ENCODE data around the gene HIVEP1. TPM values are rescaled to one million over a fixed set of nuclear protein-coding genes. Genes with fewer than 3 reads are reported as not detected.
A peak's percentile ranks its signal among the peaks of the same experiment; 100 is the strongest.

Gene HIVEP1
- total RNA-seq, 6 donors from 2014 or later, result 22.9 to 48.5 (median 30.4) TPM

GRCh38 chr6:12081771-12082170 lies 69.7 kb downstream of the HIVEP1 start:
- no peak for TF ChIP-seq POLR2AphosphoS5 (IDR thresholded peaks at IDR 0.05)
- no peak for TF ChIP-seq EP300 (IDR thresholded peaks at IDR 0.05)
- no peak for TF ChIP-seq POLR2A (IDR thresholded peaks at IDR 0.05)
- TF ChIP-seq CTCF (IDR thresholded peaks at IDR 0.05), result no peak
- no peak overlapping the region for H3K4me3 ChIP-seq
- no peak overlapping the region for H3K27ac ChIP-seq
- WGBS, 2 donors, result 68 to 79% methylated on average over 2 of the region's 2 CpGs
- ATAC-seq (ENCODE audit: low FRiP score in 2 of 2) (peak in 1 of 2 donors; percentile 26), DNase-seq (no peak)
- H3K27me3 ChIP-seq, result no peaks in the 10 kb centered on the region
- peaks cover 0 to 7% (median 0%) of the 10 kb centered on the region in 4 donors for H3K4me1 ChIP-seq
- H3K9me3 ChIP-seq, result no peaks in the 10 kb centered on the region
- H3K36me3 ChIP-seq, result no peaks in the 10 kb centered on the region

GRCh38 chr6:12082368-12082767 lies 70.3 kb downstream of the HIVEP1 start:
- H3K36me3 ChIP-seq, result no peaks in the 10 kb centered on the region
- WGBS, 2 donors, result 93 to 96% methylated on average over 3 of the region's 3 CpGs
- H3K4me1 ChIP-seq, result peaks cover 0 to 10% (median 0%) of the 10 kb centered on the region in 4 donors
- no peak overlapping the region for H3K27ac ChIP-seq
- no peak overlapping the region for H3K4me3 ChIP-seq
- DNase-seq (no peak), ATAC-seq (ENCODE audit: low FRiP score in 2 of 2) (no peak)
- no peaks in the 10 kb centered on the region for H3K9me3 ChIP-seq
- no peak for TF ChIP-seq POLR2AphosphoS5 (IDR thresholded peaks at IDR 0.05)
- no peak for TF ChIP-seq POLR2A (IDR thresholded peaks at IDR 0.05)
- no peak for TF ChIP-seq CTCF (IDR thresholded peaks at IDR 0.05)
- TF ChIP-seq EP300 (IDR thresholded peaks at IDR 0.05), result no peak
- no peaks in the 10 kb centered on the region for H3K27me3 ChIP-seq

GRCh38 chr6:12083302-12083701 lies 71.2 kb downstream of the HIVEP1 start:
- DNase-seq (no peak), ATAC-seq (ENCODE audit: low FRiP score in 2 of 2) (no peak)
- TF ChIP-seq CTCF (IDR thresholded peaks at IDR 0.05) (no peak), POLR2AphosphoS5 (IDR thresholded peaks at IDR 0.05) (no peak), EP300 (IDR thresholded peaks at IDR 0.05) (no peak), POLR2A (IDR thresholded peaks at IDR 0.05) (no peak)
- no peak overlapping the region for H3K4me3 ChIP-seq
- no peaks in the 10 kb centered on the region for H3K27me3 ChIP-seq
- H3K36me3 ChIP-seq, result no peaks in the 10 kb centered on the region
- peaks cover 0 to 10% (median 0%) of the 10 kb centered on the region in 4 donors for H3K4me1 ChIP-seq
- H3K27ac ChIP-seq, result no peak overlapping the region
- 58 to 72% methylated on average over 2 of the region's 2 CpGs for WGBS, 2 donors
- H3K9me3 ChIP-seq, result no peaks in the 10 kb centered on the region

- no peaks in the 10 kb centered on the region for H3K27me3 ChIP-seq
- no peak for ATAC-seq (ENCODE audit: low FRiP score in 2 of 2)
- H3K36me3 ChIP-seq, result no peaks in the 10 kb centered on the region
- no peak for DNase-seq
- H3K4me1 ChIP-seq, result peaks cover 0 to 10% (median 0%) of the 10 kb centered on the region in 4 donors
- no peaks in the 10 kb centered on the region for H3K9me3 ChIP-seq
- TF ChIP-seq POLR2AphosphoS5 (IDR thresholded peaks at IDR 0.05), result no peak
- no peak for TF ChIP-seq CTCF (IDR thresholded peaks at IDR 0.05)
- TF ChIP-seq POLR2A (IDR thresholded peaks at IDR 0.05), result no peak
- no peak for TF ChIP-seq EP300 (IDR thresholded peaks at IDR 0.05)
- no peak overlapping the region for H3K27ac ChIP-seq
- no peak overlapping the region for H3K4me3 ChIP-seq
These were observed 71.7 kb downstream of the HIVEP1 start for GRCh38 chr6:12083763-12084162.

- H3K27ac ChIP-seq, result no peak overlapping the region
- H3K4me3 ChIP-seq, result no peak overlapping the region
- 66 to 68% methylated on average over 7 of the region's 7 CpGs for WGBS, 2 donors
- no peaks in the 10 kb centered on the region for H3K27me3 ChIP-seq
- DNase-seq (no peak), ATAC-seq (ENCODE audit: low FRiP score in 2 of 2) (no peak)
- H3K9me3 ChIP-seq, result no peaks in the 10 kb centered on the region
- TF ChIP-seq EP300 (IDR thresholded peaks at IDR 0.05), result no peak
- no peak for TF ChIP-seq POLR2A (IDR thresholded peaks at IDR 0.05)
- no peak for TF ChIP-seq CTCF (IDR thresholded peaks at IDR 0.05)
- no peak for TF ChIP-seq POLR2AphosphoS5 (IDR thresholded peaks at IDR 0.05)
- peaks cover 0 to 10% (median 0%) of the 10 kb centered on the region in 4 donors for H3K4me1 ChIP-seq
- H3K36me3 ChIP-seq, result no peaks in the 10 kb centered on the region
These were observed 72.6 kb downstream of the HIVEP1 start for GRCh38 chr6:12084681-12085080.

Data from upper lobe of left lung (tissue), 6 donors.